ENCODE results near the gene TCERG1. TPM values are rescaled to one million over a fixed set of nuclear protein-coding genes. Genes with fewer than 3 reads are reported as not detected.

TCERG1 gene
- total RNA-seq, 4 donors from 2014 or later, result 63.0 to 232 (median 104) TPM

- H3K9me3 ChIP-seq, result no peaks in the 10 kb centered on the region
- H3K4me1 ChIP-seq, result no peaks in the 10 kb centered on the region
- no peak for TF ChIP-seq POLR2A (IDR thresholded peaks at IDR 0.05)
- TF ChIP-seq, protein P1, sequence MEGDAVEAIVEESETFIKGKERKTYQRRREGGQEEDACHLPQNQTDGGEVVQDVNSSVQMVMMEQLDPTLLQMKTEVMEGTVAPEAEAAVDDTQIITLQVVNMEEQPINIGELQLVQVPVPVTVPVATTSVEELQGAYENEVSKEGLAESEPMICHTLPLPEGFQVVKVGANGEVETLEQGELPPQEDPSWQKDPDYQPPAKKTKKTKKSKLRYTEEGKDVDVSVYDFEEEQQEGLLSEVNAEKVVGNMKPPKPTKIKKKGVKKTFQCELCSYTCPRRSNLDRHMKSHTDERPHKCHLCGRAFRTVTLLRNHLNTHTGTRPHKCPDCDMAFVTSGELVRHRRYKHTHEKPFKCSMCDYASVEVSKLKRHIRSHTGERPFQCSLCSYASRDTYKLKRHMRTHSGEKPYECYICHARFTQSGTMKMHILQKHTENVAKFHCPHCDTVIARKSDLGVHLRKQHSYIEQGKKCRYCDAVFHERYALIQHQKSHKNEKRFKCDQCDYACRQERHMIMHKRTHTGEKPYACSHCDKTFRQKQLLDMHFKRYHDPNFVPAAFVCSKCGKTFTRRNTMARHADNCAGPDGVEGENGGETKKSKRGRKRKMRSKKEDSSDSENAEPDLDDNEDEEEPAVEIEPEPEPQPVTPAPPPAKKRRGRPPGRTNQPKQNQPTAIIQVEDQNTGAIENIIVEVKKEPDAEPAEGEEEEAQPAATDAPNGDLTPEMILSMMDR (IDR thresholded peaks at IDR 0.05), result no peak
- no peak overlapping the region for H3K27ac ChIP-seq
- H3K4me3 ChIP-seq, result no peak overlapping the region
- H3K36me3 ChIP-seq, result peaks cover 0 to 69% (median 0%) of the 10 kb centered on the region in 3 donors
- no peaks in the 10 kb centered on the region for H3K27me3 ChIP-seq
- no peak for DNase-seq
These were observed 35.6 kb downstream of the TCERG1 start for GRCh38 chr5:146482775-146483174.

GRCh38 chr5:146484714-146485391 lies 37.7 kb downstream of the TCERG1 start:
- no peak for DNase-seq
- H3K9me3 ChIP-seq, result no peaks in the 10 kb centered on the region
- H3K4me1 ChIP-seq, result no peaks in the 10 kb centered on the region
- TF ChIP-seq POLR2A (IDR thresholded peaks at IDR 0.05), result no peak
- TF ChIP-seq, protein P1 (IDR thresholded peaks at IDR 0.05), result no peak
- H3K27ac ChIP-seq, result no peak overlapping the region
- H3K36me3 ChIP-seq, result peaks cover 0 to 62% (median 0%) of the 10 kb centered on the region in 3 donors
- H3K27me3 ChIP-seq, result no peaks in the 10 kb centered on the region
- no peak overlapping the region for H3K4me3 ChIP-seq

DNA sequence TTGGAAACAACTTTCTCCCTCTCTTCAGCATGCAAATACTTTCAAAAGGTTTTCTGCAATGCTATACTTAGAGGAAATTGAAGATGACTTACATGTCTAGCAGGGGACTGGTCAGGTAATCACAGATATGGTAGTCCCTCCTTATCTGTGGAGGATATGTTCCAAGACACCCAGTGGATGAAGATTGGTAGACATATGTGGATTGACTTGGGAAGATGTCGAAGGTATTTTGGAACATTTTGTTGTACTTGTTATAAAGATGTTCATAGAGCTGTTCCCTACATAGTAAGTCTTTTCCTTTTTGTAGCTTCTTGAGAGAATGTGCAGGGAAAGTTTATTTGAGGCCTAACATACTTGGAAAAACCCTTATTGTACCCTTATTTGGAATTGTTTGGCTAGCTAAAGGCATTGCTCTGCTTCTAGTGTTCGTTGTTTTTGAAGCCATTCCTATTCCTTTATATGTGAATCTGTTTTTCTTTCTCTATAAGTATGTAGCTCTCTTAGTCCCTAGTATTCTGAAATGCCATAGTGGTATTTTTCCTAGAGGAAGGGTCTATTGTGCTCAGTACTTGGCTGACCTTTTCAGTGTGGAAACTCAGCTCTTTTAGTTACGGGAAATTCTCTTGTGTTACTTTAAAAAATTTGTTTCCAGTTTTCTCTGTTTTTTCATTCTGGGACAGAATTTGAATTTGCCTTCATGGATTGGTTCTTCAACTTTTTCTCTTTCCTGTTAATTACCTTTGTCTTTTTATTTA lies 43.1 kb downstream of the TCERG1 start:
- H3K4me3 ChIP-seq, result no peak overlapping the region
- no peak overlapping the region for H3K27ac ChIP-seq
- TF ChIP-seq, protein P1 (IDR thresholded peaks at IDR 0.05), result no peak
- TF ChIP-seq POLR2A (IDR thresholded peaks at IDR 0.05), result no peak
- no peaks in the 10 kb centered on the region for H3K27me3 ChIP-seq
- no peaks in the 10 kb centered on the region for H3K9me3 ChIP-seq
- DNase-seq, result no peak
- peaks cover 0 to 38% (median 0%) of the 10 kb centered on the region in 3 donors for H3K36me3 ChIP-seq
- H3K4me1 ChIP-seq, result no peaks in the 10 kb centered on the region

DNA sequence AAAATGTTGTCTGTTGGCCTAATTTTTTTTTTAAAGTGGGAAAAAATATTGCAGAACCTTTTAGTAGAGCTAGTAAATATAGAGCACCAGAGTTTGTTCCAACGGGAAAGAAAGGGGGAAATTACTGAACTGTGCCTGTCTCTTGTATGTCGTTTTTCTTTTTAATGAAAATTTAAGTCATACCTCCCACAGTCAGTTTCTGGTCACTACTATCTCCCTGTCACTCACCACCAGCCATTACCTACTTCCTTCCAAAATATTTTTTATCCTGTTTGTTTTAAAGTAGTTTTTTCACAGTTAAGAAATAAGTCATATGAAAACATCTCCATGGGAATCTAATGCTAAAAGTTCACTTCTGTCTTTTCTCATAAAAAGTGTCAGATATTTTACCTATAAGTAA lies 47.5 kb downstream of the TCERG1 start:
- no peaks in the 10 kb centered on the region for H3K27me3 ChIP-seq
- DNase-seq, result no peak
- TF ChIP-seq, protein P1 (IDR thresholded peaks at IDR 0.05), result no peak
- TF ChIP-seq POLR2A (IDR thresholded peaks at IDR 0.05), result no peak
- H3K9me3 ChIP-seq, result no peaks in the 10 kb centered on the region
- H3K4me3 ChIP-seq, result no peak overlapping the region
- H3K36me3 ChIP-seq, result peaks cover 0 to 53% (median 0%) of the 10 kb centered on the region in 3 donors
- no peaks in the 10 kb centered on the region for H3K4me1 ChIP-seq
- H3K27ac ChIP-seq, result no peak overlapping the region

DNA sequence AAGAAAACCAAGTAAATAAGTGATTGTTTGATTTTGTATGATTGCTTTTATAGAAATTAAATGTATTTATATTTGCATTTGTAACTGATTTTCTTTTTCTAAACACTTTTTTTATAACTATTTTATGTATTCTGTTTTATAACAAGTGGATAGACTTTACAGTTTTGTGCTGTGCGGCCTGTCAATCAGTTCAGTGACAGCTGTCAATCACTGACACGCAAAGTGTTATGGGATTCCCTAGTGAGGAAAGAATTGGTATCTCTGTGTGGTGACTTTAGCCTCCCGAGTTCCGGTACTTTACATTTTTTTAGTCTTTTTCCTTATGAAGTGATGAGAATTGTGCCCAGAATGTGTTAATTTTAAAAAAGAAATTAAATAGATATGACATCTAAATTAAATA lies 52.5 kb downstream of the TCERG1 start:
- Histone ChIP-seq H3K36me3 (peaks cover 0 to 39% (median 0%) of the 10 kb centered on the region in 3 donors), H3K9me3 (no peaks in the 10 kb centered on the region), H3K27ac (no peak overlapping the region), H3K27me3 (no peaks in the 10 kb centered on the region), H3K4me3 (no peak overlapping the region), H3K4me1 (no peaks in the 10 kb centered on the region)
- TF ChIP-seq, protein P1 (IDR thresholded peaks at IDR 0.05), result no peak
- no peak for TF ChIP-seq POLR2A (IDR thresholded peaks at IDR 0.05)
- DNase-seq, result no peak

Measured in Peyer's patch (tissue), 4 donors.